H1 (cell line): Measurements from ENCODE around the gene JUP. TPM values are rescaled to one million over a fixed set of nuclear protein-coding genes. Genes with fewer than 3 reads are reported as not detected.

Experiments
- CTCF ChIA-PET: fragments of 300-600 bp; sonication (Branson Sonifier 250); formaldehyde crosslinking; loops from one replicate; lab custom pipeline; 2021; ENCODE audit not compliant: partially characterized antibody; lab: Charles Lee
- POLR2A ChIA-PET: fragments of 300-600 bp; sonication (Branson Sonifier 250); formaldehyde crosslinking; loops from one replicate; lab custom pipeline; 2021; ENCODE audit warnings: inconsistent platforms; ENCODE audit not compliant: partially characterized antibody; lab: Charles Lee
- DNase-seq, 2 experiments: peaks; one replicate each; pipeline versions ENCODE4 v3.0.0 to v3.0.0-alpha.2; 2010 to 2022; ENCODE audit warnings: low spot score in 2 of 2, low read depth in 1 of 2, mixed read lengths in 1 of 2
- FAIRE-seq: peaks from 2 replicates; lab custom pipeline; 2011; peaks lifted over from hg19 to GRCh38; lab: Jason Lieb, UNC
- H2AFZ ChIP-seq: 2 replicates; pipeline ENCODE4 v1.8.1; 2012; ENCODE audit warnings: low read length, inconsistent platforms
- H2AK5ac ChIP-seq: 2 replicates; pipeline ENCODE4 v1.6.1; 2013; ENCODE audit warnings: low read depth, low read length
- H2BK120ac ChIP-seq: replicated peaks from 2 replicates; pipeline ENCODE3; 2013; ENCODE audit warnings: low read depth, low read length, inconsistent platforms
- H2BK12ac ChIP-seq: 2 replicates; pipeline ENCODE4 v1.6.1; 2013; ENCODE audit warnings: low read depth, low read length
- H2BK15ac ChIP-seq: 2 replicates; pipeline ENCODE4 v1.6.1; 2013; ENCODE audit warnings: low read length
- H2BK20ac ChIP-seq: 2 replicates; pipeline ENCODE4 v1.6.1; 2013; ENCODE audit warnings: low read length
- H2BK5ac ChIP-seq: 2 replicates; pipeline ENCODE4 v1.6.1; 2013; ENCODE audit warnings: low read depth, low read length
- H3K14ac ChIP-seq: 2 replicates; pipeline ENCODE4 v1.6.1; 2013; ENCODE audit warnings: inconsistent platforms; ENCODE audit not compliant: insufficient read length
- H3K18ac ChIP-seq: 2 replicates; pipeline ENCODE4 v1.6.1; 2013; ENCODE audit warnings: low read length; ENCODE audit errors: extremely low read depth
- H3K23ac ChIP-seq: 2 replicates; pipeline ENCODE4 v1.6.1; 2013; ENCODE audit warnings: inconsistent platforms; ENCODE audit not compliant: insufficient read length
- H3K23me2 ChIP-seq: 2 replicates; pipeline ENCODE4 v1.6.1; 2013; ENCODE audit warnings: low read depth, low read length
- H3K27ac ChIP-seq: 2 replicates; pipeline ENCODE4 v1.6.1; 2011; ENCODE audit warnings: low read depth, low read length, inconsistent platforms
- H3K27me3 ChIP-seq, 4 experiments: replicated peaks in 1 of 4; 1 replicate in 1 of 4; 2 replicates in 3 of 4; pipeline versions ENCODE4 v1.6.1 to v1.8.1; 2011 to 2013; ENCODE audit warnings: low read length in 3 of 4, mild to moderate bottlenecking in 3 of 4, inconsistent platforms in 2 of 4, mixed read lengths in 2 of 4, moderate library complexity in 1 of 4; ENCODE audit not compliant: control insufficient read depth in 3 of 4, insufficient read depth in 3 of 4; ENCODE audit errors: extremely low read depth in 1 of 4
- H3K36me3 ChIP-seq, 4 experiments: 2 replicates each; pipeline versions ENCODE4 v1.6.1 to v1.8.1; 2011 to 2013; ENCODE audit warnings: mild to moderate bottlenecking in 4 of 4, low read length in 3 of 4, moderate library complexity in 2 of 4, control low read depth in 1 of 4, inconsistent platforms in 1 of 4; ENCODE audit not compliant: insufficient read depth in 4 of 4, control insufficient read depth in 2 of 4
- H3K4ac ChIP-seq: replicated peaks from 2 replicates; pipeline ENCODE3; 2013; ENCODE audit warnings: low read length, low read depth, mixed read lengths, inconsistent platforms; ENCODE audit not compliant: insufficient read length
- H3K4me1 ChIP-seq, 4 experiments: replicated peaks in 1 of 4; 1 replicate in 1 of 4; 2 replicates in 3 of 4; pipeline versions ENCODE4 v1.6.1 to v1.8.1; 2011 to 2013; ENCODE audit warnings: low read length in 3 of 4, inconsistent platforms in 2 of 4, mixed read lengths in 1 of 4; ENCODE audit not compliant: insufficient read depth in 4 of 4, control insufficient read depth in 3 of 4
- H3K4me2 ChIP-seq, 2 experiments: 2 replicates each; pipeline versions ENCODE4 v1.6.1 to v1.8.1; 2011 to 2013; ENCODE audit warnings: low read depth in 2 of 2, low read length in 2 of 2, control low read depth in 1 of 2, inconsistent platforms in 1 of 2, mild to moderate bottlenecking in 1 of 2; ENCODE audit not compliant: insufficient read depth in 1 of 2
- H3K4me3 ChIP-seq, 4 experiments: fragments of 200-600, 300-600 bp in 1 of 4; sonication (generic), shearing (Covaris generic), sonication (Bioruptor Twin) in 1 of 4; 2 replicates each; pipeline versions ENCODE4 v1.5.1 to v1.8.1; 2011 to 2016; ENCODE audit warnings: low read length in 4 of 4, low read depth in 3 of 4, control low read depth in 2 of 4, inconsistent platforms in 2 of 4, mild to moderate bottlenecking in 2 of 4, mixed read lengths in 1 of 4, moderate library complexity in 1 of 4; ENCODE audit not compliant: insufficient read depth in 2 of 4; ENCODE audit errors: extremely low read depth in 1 of 4
- H3K56ac ChIP-seq: replicated peaks from 2 replicates; pipeline ENCODE3; 2013; ENCODE audit warnings: low read depth, mild to moderate bottlenecking, mixed read lengths, low read length, inconsistent platforms; ENCODE audit not compliant: insufficient read length
- H3K79me1 ChIP-seq: 2 replicates; pipeline ENCODE4 v1.6.1; 2013; ENCODE audit warnings: low read depth, low read length, control low read depth
- H3K79me2 ChIP-seq, 2 experiments: 2 replicates each; pipeline versions ENCODE4 v1.6.1 to v1.8.1; 2012 to 2013; ENCODE audit warnings: low read length in 2 of 2, mild to moderate bottlenecking in 2 of 2, inconsistent platforms in 1 of 2; ENCODE audit not compliant: insufficient read depth in 2 of 2, control insufficient read depth in 1 of 2
- H3K9ac ChIP-seq, 4 experiments: replicated peaks in 1 of 4; 1 replicate in 1 of 4; 2 replicates in 3 of 4; pipeline versions ENCODE4 v1.6.1 to v1.8.1; 2011 to 2013; ENCODE audit warnings: low read depth in 3 of 4, low read length in 3 of 4, control low read depth in 2 of 4, mild to moderate bottlenecking in 2 of 4, moderate library complexity in 2 of 4, inconsistent platforms in 1 of 4; ENCODE audit errors: extremely low read depth in 1 of 4
- H3K9me3 ChIP-seq, 2 experiments: 2 replicates each; pipeline versions ENCODE4 v1.6.1 to v1.8.1; 2012 to 2013; ENCODE audit warnings: mild to moderate bottlenecking in 2 of 2, moderate library complexity in 2 of 2, control low read depth in 1 of 2, inconsistent platforms in 1 of 2, low read depth in 1 of 2, low read length in 1 of 2, mixed read lengths in 1 of 2; ENCODE audit not compliant: insufficient read depth in 2 of 2
- H4K20me1 ChIP-seq, 2 experiments: replicated peaks in 1 of 2; 2 replicates each; pipeline versions ENCODE3 to v1.8.1; 2011 to 2013; ENCODE audit warnings: inconsistent platforms in 2 of 2, low read length in 2 of 2, mild to moderate bottlenecking in 1 of 2; ENCODE audit not compliant: insufficient read depth in 2 of 2, control insufficient read depth in 1 of 2
- H4K5ac ChIP-seq: 2 replicates; pipeline ENCODE4 v1.6.1; 2013; ENCODE audit warnings: low read length, low read depth, mixed read lengths, inconsistent platforms; ENCODE audit not compliant: insufficient read length
- H4K8ac ChIP-seq: 2 replicates; pipeline ENCODE4 v1.8.0; 2013; ENCODE audit warnings: mild to moderate bottlenecking, moderate library complexity, low read length, inconsistent platforms; ENCODE audit not compliant: insufficient read depth; ENCODE audit errors: extremely low read depth
- H4K91ac ChIP-seq: replicated peaks from 2 replicates; pipeline ENCODE3; 2013; ENCODE audit warnings: low read length, mixed read lengths, inconsistent platforms; ENCODE audit not compliant: insufficient read length
- EGR1 ChIP-seq: IDR thresholded peaks from 2 replicates; pipeline ENCODE4 v1.6.1; 2011; ENCODE audit warnings: low read depth, low read length, borderline replicate concordance
- EZH2 ChIP-seq: fragments of 200-600 bp; sonication (generic); IDR thresholded peaks from 2 replicates; pipeline ENCODE4 v1.7.1; 2012; ENCODE audit warnings: low read depth, mild to moderate bottlenecking, moderate library complexity, low read length, inconsistent platforms; ENCODE audit not compliant: severe bottlenecking
- GABPA ChIP-seq: IDR thresholded peaks from 2 replicates; pipeline ENCODE4 v1.6.1; 2011; ENCODE audit warnings: mild to moderate bottlenecking, low read length, moderate library complexity, borderline replicate concordance; ENCODE audit not compliant: insufficient read depth
- KDM4A ChIP-seq: IDR thresholded peaks from one replicate; pipeline ENCODE4 v1.7.1; 2012; ENCODE audit warnings: low read depth, mild to moderate bottlenecking, moderate library complexity, low read length, inconsistent platforms; ENCODE audit not compliant: severe bottlenecking
- KDM5A ChIP-seq: fragments of 200-600 bp; IDR thresholded peaks from 2 replicates; pipeline ENCODE4 v1.7.1; 2012; ENCODE audit warnings: mild to moderate bottlenecking, low read length, inconsistent platforms, mixed read lengths
- RFX5 ChIP-seq: IDR thresholded peaks from 2 replicates; pipeline ENCODE4 v1.6.1; 2011; ENCODE audit warnings: low read depth, low read length, improper control_type of control experiment, borderline replicate concordance
- RXRA ChIP-seq: IDR thresholded peaks from 2 replicates; pipeline ENCODE4 v1.6.1; 2011; ENCODE audit warnings: low read depth, mild to moderate bottlenecking, low read length, moderate library complexity; ENCODE audit not compliant: insufficient read depth
- SP1 ChIP-seq: IDR thresholded peaks from 2 replicates; pipeline ENCODE4 v1.6.1; 2011; ENCODE audit warnings: low read depth, low read length
- TBP ChIP-seq: IDR thresholded peaks from 2 replicates; pipeline ENCODE4 v1.6.1; 2011; ENCODE audit warnings: low read depth, low read length, improper control_type of control experiment
- WGBS, 2 experiments: shearing (Covaris generic) in 1 of 2; methylation state at CpG; one replicate each; pipeline versions ENCODE4 v1.1.6 to v1.1.7; 2013 to 2015; ENCODE audit warnings: low lambda C conversion rate in 2 of 2, mixed read lengths in 2 of 2, inconsistent platforms in 1 of 2, low coverage in 1 of 2, missing lambda C conversion rate in 1 of 2; ENCODE audit not compliant: insufficient replicate concordance in 2 of 2, insufficient coverage in 1 of 2, insufficient read length in 1 of 2; ENCODE audit errors: extremely low coverage in 1 of 2, missing lambda C conversion rate in 1 of 2; 5-methylcytosine and 5-hydroxymethylcytosine counted together
- polyA plus RNA-seq, 7 experiments: library from polyadenylated mRNA; depleted of rRNA in 3 of 7; stranded (reverse) in 5 of 7; unstranded in 2 of 7; fragments of >200 nt in 5 of 7; fragments of 200-250 nt in 2 of 7; gene quantifications; 1 replicate in 5 of 7; 2 replicates in 1 of 7; 4 replicates in 1 of 7; pipeline versions ENCODE4 v1.2.1 to v1.2.3, GENCODE V29; 2011 to 2013; ENCODE audit warnings: missing spikeins in 2 of 7, mixed read lengths in 2 of 7
- total RNA-seq: library from RNA; stranded (reverse); fragmentation: NEBNext Ultra II Directional; extraction: Animal tissue kit (Norgen Biotek cat#: 25700); gene quantifications from 2 replicates; pipeline ENCODE4 v1.2.1, GENCODE V29; 2021

JUP gene
- total and polyA plus RNA-seq, 2 of the 8 experiments (the other 6 are each of a cell fraction or from before 2014, with no cell fraction given): 62.8 to 102 TPM

GRCh38 chr17:41767324-41768042 is 19.0 kb downstream of the JUP start:
- Histone ChIP-seq H3K4me1 (peaks cover 0 to 12% (median 9%) of the 10 kb centered on the region in 4 experiments; a peak in 6 of 7 replicates), H3K79me2 (no peaks in the 10 kb centered on the region; a peak in 1 of 4 replicates), H3K4me3 (no peak overlapping the region), H3K36me3 (peaks cover 29 to 67% (median 58%) of the 10 kb centered on the region in 4 experiments), H3K27ac (no peak overlapping the region), H2BK15ac (no peak overlapping the region), H2AFZ (no peak overlapping the region), H4K5ac (no peak overlapping the region), H2BK20ac (no peak overlapping the region), H2BK120ac (no peak overlapping the region), H4K8ac (no peak overlapping the region), H3K14ac (no peak overlapping the region), H2AK5ac (no peak overlapping the region), H3K4me2 (no peak overlapping the region), H4K20me1 (peaks cover 2 to 24% of the 10 kb centered on the region in 2 experiments), H3K9me3 (no peaks in the 10 kb centered on the region), H3K27me3 (no peaks in the 10 kb centered on the region), H3K4ac (no peak overlapping the region), H3K18ac (no peak overlapping the region), H3K23ac (no peak overlapping the region), H3K56ac (no peak overlapping the region), H4K91ac (no peak overlapping the region), H2BK12ac (no peak overlapping the region), H3K9ac (no peak overlapping the region), H3K79me1 (peaks cover 6% of the 10 kb centered on the region; the same call in 1 of the 2 replicates), H3K23me2 (no peaks in the 10 kb centered on the region; the same call in 1 of the 2 replicates), H2BK5ac (no peak overlapping the region)
- FAIRE-seq (no peak), DNase-seq (no peak)
- TF ChIP-seq EZH2: no peak
- no peak for TF ChIP-seq RFX5
- no peak for TF ChIP-seq SP1
- TF ChIP-seq KDM5A: no peak
- no peak for TF ChIP-seq TBP
- no peak for TF ChIP-seq KDM4A
- no peak for TF ChIP-seq EGR1
- TF ChIP-seq GABPA: no peak
- no peak for TF ChIP-seq RXRA
- ChIA-PET CTCF (interaction anchor here (0.6 to 1.9 kb wide), 6 partner anchors 9 to 35 kb away, joined by 4 to 7 read pairs (median 4); no protein-coding TSS in a partner anchor), POLR2A (interaction anchor here (1.5 to 1.6 kb wide), 2 partner anchors 10 to 15 kb away, joined by 4 to 5 read pairs; no protein-coding TSS in a partner anchor)
- WGBS, 2 experiments: 92% methylated on average over 15 of the region's 18 CpGs; no CpG with 5 or more reads in 1 of the 2 experiments
